Hematopoietic multipotent progenitor cell treated with erythropoietin and hydrocortisone succinate and interleukin-3 and kit ligand, for 6 days (in vitro differentiated cells): Measurements from ENCODE around the gene RNF215.

Source experiments
- DNase-seq: peaks from one replicate; pipeline ENCODE4 v3.0.0-alpha.2; 2015

RNF215 gene

DNA sequence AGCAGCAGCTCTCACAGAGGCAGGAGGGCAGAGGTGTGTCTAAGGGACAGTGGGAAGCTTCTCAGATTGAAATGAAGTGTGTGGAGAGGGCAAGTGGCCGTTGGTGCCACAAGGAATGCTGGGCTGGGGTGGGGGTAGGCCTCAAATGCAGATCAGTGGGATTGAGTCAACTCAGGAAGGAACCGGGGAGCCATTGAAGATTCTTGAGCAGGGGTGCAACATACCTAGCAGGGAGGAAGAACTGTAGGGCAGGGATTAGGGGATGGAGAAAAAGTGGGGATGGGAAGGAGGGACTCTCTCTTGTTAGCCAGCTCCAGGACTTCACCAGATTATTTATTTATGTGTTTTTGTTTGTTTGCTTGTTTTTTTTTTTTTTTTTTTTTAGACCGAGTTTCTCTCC, 6.7 kb upstream of the RNF215 start:
- DNase-seq = no peak

GRCh38 chr22:30393322-30393680, 6.1 kb upstream of the RNF215 start:
- no peak for DNase-seq

GRCh38 chr22:30392661-30393321, 5.6 kb upstream of the RNF215 start:
- DNase-seq = peak; percentile 44

- peak; percentile 96 for DNase-seq
Measured at GRCh38 chr22:30390974-30391691, 3.9 kb upstream of the RNF215 start.

DNA sequence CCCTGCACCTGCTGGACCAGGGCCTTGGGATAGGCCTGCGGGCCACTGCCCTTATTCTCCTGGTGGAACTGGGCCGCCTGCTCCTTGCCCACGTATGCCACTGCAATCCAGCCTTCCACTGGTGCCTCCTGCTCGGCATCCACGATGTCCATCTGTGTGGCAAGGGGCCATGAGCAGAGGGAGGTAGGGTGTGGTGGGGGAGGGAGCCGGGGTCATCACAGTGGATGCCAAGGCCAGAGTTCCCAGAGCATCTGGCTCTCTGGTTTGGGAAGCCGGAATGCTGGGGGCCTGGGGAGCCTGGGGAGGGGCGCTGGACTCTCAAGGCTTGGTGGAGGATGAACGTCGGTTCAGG, 627 bp downstream of the RNF215 start:
- no peak for DNase-seq

DNA sequence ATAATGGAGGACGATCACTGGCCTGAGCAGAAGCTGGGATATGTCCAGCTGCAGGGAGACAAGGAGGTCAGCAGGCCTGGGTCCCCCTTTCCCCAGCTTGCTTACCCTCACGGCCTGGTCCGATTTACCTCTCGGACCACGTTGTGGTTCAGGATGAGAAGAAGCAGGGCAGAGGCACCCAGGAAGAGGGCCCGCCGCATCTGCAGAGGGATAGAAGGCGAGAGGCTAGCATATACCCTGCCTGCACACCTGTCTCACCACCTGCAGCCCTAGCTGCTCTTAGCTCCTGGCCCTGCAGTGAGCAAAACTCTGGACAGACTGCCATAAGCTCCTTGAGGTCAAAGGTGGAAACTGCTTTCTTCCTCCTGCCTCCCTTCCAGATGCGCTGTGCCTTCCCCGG, 1.3 kb downstream of the RNF215 start:
- no peak for DNase-seq

DNA sequence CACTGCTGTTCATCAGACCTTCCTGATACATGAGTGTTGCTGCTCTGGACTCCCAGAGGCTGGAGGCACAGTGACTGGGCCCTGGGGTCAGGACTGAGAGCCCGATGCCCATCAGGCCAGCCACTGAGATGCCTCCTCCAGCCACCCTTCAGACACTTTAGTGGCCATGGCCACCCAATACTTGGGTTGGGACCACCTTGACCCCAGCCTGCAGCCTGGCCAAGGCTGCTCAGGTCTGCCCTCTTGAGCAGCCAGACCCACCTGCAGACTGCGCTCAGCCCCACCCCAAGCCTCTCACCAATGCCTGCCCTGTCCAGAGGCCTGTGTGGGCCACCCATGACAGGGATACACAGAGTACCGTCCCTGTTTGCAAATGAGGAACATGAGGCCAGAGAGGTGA, 4.2 kb downstream of the RNF215 start:
- DNase-seq = no peak

- DNase-seq = no peak
Measured at GRCh38 chr22:30382340-30382739, 4.9 kb downstream of the RNF215 start.

DNA sequence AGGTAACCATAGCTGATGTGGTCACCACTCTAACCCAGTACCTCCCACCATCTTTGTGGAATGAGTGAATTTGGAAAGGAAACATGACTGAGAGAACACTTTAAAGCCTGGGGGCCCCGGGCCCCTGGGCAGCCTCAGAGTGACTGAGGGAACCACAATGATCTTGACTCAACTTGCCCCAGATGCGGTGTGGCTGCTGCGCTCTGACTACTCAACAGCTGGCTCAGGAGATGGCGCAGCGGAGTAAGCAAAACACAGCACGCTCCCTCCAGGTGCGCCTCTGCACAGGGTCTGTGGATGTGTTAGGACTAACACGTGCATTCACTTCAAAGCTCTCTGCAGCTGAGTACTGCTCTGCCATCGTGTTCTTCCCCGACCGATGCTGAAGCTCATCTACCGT, 5.9 kb downstream of the RNF215 start:
- no peak for DNase-seq

DNA sequence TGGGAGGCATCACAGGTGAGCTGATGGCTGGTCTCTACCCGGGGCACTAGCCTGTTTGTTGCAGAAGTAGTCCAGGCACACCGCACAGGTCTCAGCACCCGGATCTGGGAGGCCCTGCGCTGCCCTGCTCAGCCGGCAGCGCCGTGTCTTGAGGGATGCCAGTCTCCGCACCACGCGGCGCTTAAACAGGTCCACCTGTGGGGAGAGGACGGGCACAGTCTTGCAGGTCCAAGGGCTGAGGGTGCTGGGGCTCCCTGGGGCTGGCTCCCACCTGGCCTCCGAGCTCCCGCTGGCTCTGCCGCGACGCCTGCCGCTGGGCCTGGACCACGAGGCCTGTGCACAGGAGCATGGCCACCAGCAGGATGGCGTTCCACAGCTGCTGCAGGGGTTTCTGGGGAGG, 7.2 kb downstream of the RNF215 start:
- no peak for DNase-seq

- no peak for DNase-seq
Measured at GRCh38 chr22:30375312-30375849, 11.8 kb downstream of the RNF215 start.

DNA sequence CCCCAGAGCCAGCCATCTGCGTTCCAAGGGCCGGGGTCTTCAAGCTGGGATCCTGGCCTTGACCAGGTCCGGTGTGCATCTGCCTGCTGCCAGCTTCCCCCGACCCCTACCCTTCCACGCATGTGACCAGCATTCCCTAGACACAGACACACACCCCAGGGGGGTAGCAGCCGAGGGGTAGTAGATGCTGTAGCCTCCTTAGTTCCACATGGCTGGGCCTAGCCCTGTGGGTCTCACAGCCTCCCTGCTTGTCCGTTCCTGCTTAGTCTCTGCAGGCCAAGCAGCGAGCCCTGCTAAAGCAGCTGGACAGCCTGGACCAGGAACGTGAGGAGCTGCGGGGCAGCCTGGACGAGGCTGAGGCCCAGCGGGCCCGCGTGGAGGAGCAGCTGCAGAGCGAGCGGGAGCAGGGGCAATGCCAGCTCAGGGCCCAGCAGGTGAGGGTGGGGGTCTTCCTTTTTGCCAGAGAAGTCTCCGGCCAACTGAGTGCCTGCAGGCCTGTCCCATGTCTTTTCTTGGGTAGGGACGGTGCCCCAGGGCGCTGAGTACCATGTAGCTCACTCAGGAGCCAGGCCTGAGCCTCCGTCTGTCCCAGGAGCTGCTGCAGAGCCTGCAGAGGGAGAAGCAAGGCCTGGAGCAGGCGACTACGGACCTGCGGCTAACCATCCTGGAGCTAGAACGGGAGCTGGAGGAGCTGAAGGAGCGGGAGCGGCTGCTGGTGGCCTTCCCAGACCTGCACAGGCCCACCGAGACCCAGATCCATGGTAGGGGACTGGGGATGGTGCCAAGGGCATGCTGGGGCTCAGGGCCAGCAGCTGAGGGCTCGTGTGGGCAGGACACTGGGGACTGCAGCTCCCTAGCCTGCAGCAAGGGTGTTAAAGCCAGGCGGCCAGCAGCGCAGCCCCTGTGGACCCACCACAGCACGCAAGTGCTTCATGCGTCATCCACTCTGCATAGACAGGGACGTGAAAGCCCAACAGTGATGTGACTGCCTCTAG, 13.6 kb downstream of the RNF215 start:
- no peak for DNase-seq

GRCh38 chr22:30372915-30373314, 14.3 kb downstream of the RNF215 start:
- peak; percentile 53 for DNase-seq

DNA sequence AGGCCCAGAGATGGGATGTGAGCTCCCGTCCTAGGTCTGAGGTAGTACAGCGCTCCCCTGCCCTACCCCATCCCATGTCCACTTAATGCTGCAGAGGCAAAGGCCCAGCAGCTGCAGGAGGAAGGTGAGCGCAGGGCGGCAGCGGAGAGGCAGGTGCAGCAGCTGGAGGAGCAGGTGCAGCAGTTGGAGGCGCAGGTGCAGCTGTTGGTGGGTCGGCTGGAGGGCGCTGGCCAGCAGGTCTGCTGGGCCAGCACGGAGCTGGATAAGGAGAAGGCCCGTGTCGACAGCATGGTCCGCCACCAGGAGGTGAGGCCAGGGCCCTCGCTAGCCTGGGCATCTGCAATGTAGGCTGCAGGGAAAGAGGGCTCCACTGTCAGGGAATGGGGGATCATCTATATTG, 15.2 kb downstream of the RNF215 start:
- DNase-seq = no peak

DNA sequence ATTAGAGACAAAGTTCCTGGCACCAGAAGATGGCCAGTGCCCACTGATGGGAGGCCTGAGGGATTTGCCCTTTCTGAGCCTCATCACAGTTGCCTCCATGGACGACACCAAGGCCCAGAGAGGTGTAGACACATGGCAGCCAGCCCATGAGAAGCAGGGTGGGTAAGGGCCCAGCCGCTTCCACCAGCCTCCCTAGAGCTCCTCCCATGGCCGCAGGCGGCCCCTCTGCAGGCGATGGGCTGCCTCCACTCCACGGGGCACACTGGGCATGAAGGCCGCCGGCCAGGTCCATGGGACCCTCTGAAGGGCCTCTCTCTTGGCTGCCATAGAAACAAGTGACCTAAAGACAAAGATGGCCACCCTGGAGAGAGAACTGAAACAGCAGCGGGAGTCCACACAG, 15.9 kb downstream of the RNF215 start:
- DNase-seq = no peak

GRCh38 chr22:30370641-30371230, 16.5 kb downstream of the RNF215 start:
- no peak for DNase-seq

- no peak for DNase-seq
Measured at GRCh38 chr22:30368420-30368819, 18.8 kb downstream of the RNF215 start.

GRCh38 chr22:30365891-30366290, 21.3 kb downstream of the RNF215 start:
- DNase-seq = no peak

DNA sequence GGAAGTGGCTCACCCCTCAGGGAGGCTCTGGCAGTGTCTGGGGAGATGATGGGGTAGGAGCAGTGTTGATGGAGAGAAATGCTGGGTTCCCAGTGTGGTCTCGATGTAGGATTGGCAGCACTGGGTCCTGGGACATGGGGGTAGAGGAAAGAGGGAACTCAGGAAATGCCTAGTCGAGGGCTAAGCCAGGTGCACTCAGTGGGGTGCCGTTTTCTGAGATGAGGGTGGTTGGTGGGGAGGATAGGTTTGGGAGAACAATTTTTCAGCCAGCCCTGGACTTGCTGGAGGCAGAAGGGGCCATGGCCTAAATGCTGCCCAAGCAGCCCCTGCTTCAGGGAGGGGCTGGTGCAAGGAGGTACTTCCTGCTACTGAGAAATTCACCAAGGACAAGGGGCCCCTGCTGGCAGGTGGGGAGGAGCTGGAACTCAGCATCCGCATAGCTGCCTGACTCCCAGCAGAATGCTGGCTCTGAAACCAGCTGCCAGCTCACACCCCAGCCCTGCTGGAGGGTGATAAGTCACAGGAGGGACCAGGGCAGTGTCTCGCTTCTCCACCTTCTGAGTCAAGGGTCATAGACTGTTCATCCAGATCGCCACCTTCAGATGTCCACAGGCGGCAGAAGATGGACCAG, 24.4 kb downstream of the RNF215 start:
- peak; percentile 71 for DNase-seq

DNA sequence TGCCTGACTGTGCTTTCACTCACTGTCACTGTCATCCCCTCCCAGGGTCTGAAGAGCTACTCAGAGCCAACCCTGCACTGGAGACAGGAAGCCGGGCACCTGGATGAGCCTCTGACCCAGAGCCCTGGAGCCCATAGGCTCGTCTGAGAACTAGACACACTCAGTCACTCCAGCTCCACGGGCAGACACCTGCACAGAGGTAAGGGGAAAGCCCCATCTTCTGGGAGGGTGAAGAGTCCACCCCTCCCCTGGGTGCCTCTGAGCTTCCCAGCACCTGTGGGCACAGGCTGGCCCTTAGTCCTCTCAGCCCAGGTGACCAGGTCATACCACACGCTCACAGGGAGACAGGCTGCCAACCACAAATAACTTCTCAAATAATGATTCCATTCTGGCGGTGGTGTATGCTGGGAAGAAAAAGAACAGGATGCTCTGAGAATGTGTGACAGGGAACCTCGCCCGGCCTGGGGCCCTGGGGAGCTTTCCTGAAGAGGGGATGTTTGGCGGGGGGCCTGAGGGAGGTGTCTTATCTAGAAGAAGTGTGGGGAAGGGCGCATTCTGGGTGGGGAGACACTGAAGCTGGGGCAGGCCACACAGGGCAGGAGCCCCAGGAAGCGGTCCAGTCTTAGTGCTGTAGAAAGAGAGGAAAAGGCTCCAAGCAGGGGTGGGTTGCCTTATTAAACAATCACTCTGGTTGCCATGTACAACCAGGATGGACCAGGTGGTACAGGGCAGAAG, 25.1 kb downstream of the RNF215 start:
- no peak for DNase-seq

GRCh38 chr22:30358541-30358940, 28.7 kb downstream of the RNF215 start:
- DNase-seq = no peak
